HCT116 (cell line): ENCODE measurements around the gene ZCCHC13. TPM values are rescaled to one million over a fixed set of nuclear protein-coding genes. Genes with fewer than 3 reads are reported as not detected.
A peak's percentile ranks its signal among the peaks of the same experiment; 100 is the strongest.

ENCODE experiments used
- ATAC-seq: fragments of 200-7000 bp; cut with Tn5 transposase; 2 replicates; pipeline ENCODE4 v1.9.1; 2020; ENCODE audit warnings: mild to moderate bottlenecking, moderate library complexity
- BruUV-seq: library from RNA; stranded (reverse); fragments of 400-500 nt; replicated peaks from 2 replicates; lab custom pipeline; 2021; lab: Mats Ljungman, UMichigan
- CTCF ChIA-PET: fragments of 300-600 bp; sonication (Branson Sonifier 250); formaldehyde crosslinking; loops from one replicate; lab custom pipeline; 2021; ENCODE audit warnings: antibody characterized with exemption; lab: Charles Lee
- POLR2A ChIA-PET: fragments of 300-600, 350-600 bp; sonication (Branson Sonifier 250); formaldehyde crosslinking; loops from one replicate; lab custom pipeline; 2021; ENCODE audit warnings: antibody characterized with exemption; lab: Charles Lee
- RAD21 ChIA-PET, 2 experiments: fragments of 300-600 bp; sonication (Branson Sonifier 250); formaldehyde crosslinking; loops; one replicate each; lab custom pipeline; 2023; ENCODE audit warnings: low total read pairs in 2 of 2; ENCODE audit not compliant: uncharacterized antibody in 2 of 2, unreplicated experiment in 2 of 2, low non-redundant PET in 1 of 2; lab: Charles Lee
- DNase-seq: peaks from one replicate; pipeline ENCODE4 v3.0.0-alpha.2; 2010; ENCODE audit warnings: low read depth, low spot score
- H2AFZ ChIP-seq: fragments of 200-600 bp; shearing (Covaris generic), sonication (generic); 2 replicates; pipeline ENCODE4 v1.6.1; 2017; ENCODE audit warnings: low read depth, mixed run types, mixed read lengths, antibody characterized with exemption, low read length; ENCODE audit not compliant: poor library complexity, severe bottlenecking
- H3K27ac ChIP-seq: 2 replicates; pipeline ENCODE4 v1.5.1; 2012; ENCODE audit warnings: low read depth, low read length
- H3K27me3 ChIP-seq: fragments of 200-600 bp; sonication (generic); 2 replicates; pipeline ENCODE4 v1.6.1; 2016; ENCODE audit warnings: mixed run types, low read length, mixed read lengths; ENCODE audit not compliant: insufficient read depth
- H3K36me3 ChIP-seq, 2 experiments: fragments of 200-500 bp in 1 of 2; fragments of 200-600 bp in 1 of 2; sonication (Bioruptor generic) in 1 of 2; sonication (generic) in 1 of 2; 2 replicates each; pipeline versions ENCODE4 v1.5.1 to v1.6.1; 2014 to 2016; ENCODE audit warnings: low read length in 2 of 2, inconsistent platforms in 1 of 2, mixed read lengths in 1 of 2, mixed run types in 1 of 2; ENCODE audit not compliant: insufficient read depth in 2 of 2, control insufficient read depth in 1 of 2
- H3K4me1 ChIP-seq, 2 experiments: fragments of 200-600 bp in 1 of 2; sonication (generic) in 1 of 2; 2 replicates each; pipeline versions ENCODE4 v1.5.1 to v1.6.1; 2012 to 2017; ENCODE audit warnings: low read length in 2 of 2, inconsistent platforms in 1 of 2, mild to moderate bottlenecking in 1 of 2, mixed read lengths in 1 of 2, mixed run types in 1 of 2, moderate library complexity in 1 of 2; ENCODE audit not compliant: insufficient read depth in 2 of 2, control insufficient read depth in 1 of 2
- H3K4me2 ChIP-seq: fragments of 200-600 bp; sonication (generic); 2 replicates; pipeline ENCODE4 v1.6.1; 2017; ENCODE audit warnings: mixed run types, low read length, mixed read lengths
- H3K4me3 ChIP-seq, 2 experiments: fragments of 200-600 bp in 1 of 2; sonication (generic) in 1 of 2; replicated peaks in 1 of 2; 2 replicates each; pipeline ENCODE4 v1.5.1; 2011 to 2016; ENCODE audit warnings: low read length in 2 of 2, control low read depth in 1 of 2, low read depth in 1 of 2, mild to moderate bottlenecking in 1 of 2, mixed read lengths in 1 of 2, mixed run types in 1 of 2
- H3K79me2 ChIP-seq: fragments of 200-600 bp; sonication (generic); 2 replicates; pipeline ENCODE4 v1.6.1; 2017; ENCODE audit warnings: mild to moderate bottlenecking, mixed run types, low read length, moderate library complexity, mixed read lengths; ENCODE audit not compliant: insufficient read depth
- H3K9ac ChIP-seq: fragments of 200-600 bp; sonication (generic); 2 replicates; pipeline ENCODE4 v1.6.1; 2016; ENCODE audit warnings: low read length, mixed read lengths
- H3K9me2 ChIP-seq: fragments of 200-600 bp; sonication (generic), shearing (Covaris generic); 2 replicates; pipeline ENCODE4 v1.6.1; 2017; ENCODE audit warnings: mixed run types, mild to moderate bottlenecking, moderate library complexity; ENCODE audit not compliant: insufficient read depth
- H3K9me3 ChIP-seq, 2 experiments: fragments of 200-500 bp in 1 of 2; fragments of 200-600 bp in 1 of 2; sonication (Bioruptor generic) in 1 of 2; sonication (generic) in 1 of 2; 2 replicates each; pipeline ENCODE4 v1.6.1; 2014 to 2017; ENCODE audit warnings: low read length in 2 of 2, mixed read lengths in 2 of 2, inconsistent platforms in 1 of 2, low read depth in 1 of 2, mild to moderate bottlenecking in 1 of 2, mixed run types in 1 of 2, moderate library complexity in 1 of 2; ENCODE audit not compliant: control insufficient read depth in 1 of 2, insufficient read depth in 1 of 2
- H4K20me1 ChIP-seq: fragments of 200-600 bp; sonication (generic), shearing (Covaris generic); 2 replicates; pipeline ENCODE4 v1.6.1; 2017; ENCODE audit warnings: mixed run types, mild to moderate bottlenecking, moderate library complexity; ENCODE audit not compliant: insufficient read depth
- ELF1 ChIP-seq: IDR thresholded peaks from 2 replicates; pipeline ENCODE4 v1.6.1; 2012; ENCODE audit warnings: low read depth, borderline replicate concordance
- EZH2 ChIP-seq: fragments of 200-600 bp; sonication (generic); IDR thresholded peaks from 2 replicates; pipeline ENCODE4 v1.6.1; 2017; ENCODE audit warnings: antibody characterized with exemption, mixed run types
- POLR2A ChIP-seq: IDR thresholded peaks from 2 replicates; pipeline ENCODE4 v1.7.0; 2011; ENCODE audit warnings: borderline replicate concordance; ENCODE audit not compliant: insufficient read depth, insufficient read length; ENCODE audit errors: extremely low read depth
- RAD21 ChIP-seq: IDR thresholded peaks from 2 replicates; pipeline ENCODE4 v1.6.1; 2012; ENCODE audit warnings: low read depth, mild to moderate bottlenecking
- SP1 ChIP-seq: IDR thresholded peaks from 2 replicates; pipeline ENCODE4 v1.6.1; 2012; ENCODE audit warnings: low read depth
- TCF7L2 ChIP-seq: IDR thresholded peaks from 2 replicates; pipeline ENCODE4 v1.7.0; 2011; ENCODE audit warnings: borderline replicate concordance, inconsistent platforms; ENCODE audit not compliant: insufficient read depth, insufficient read length; ENCODE audit errors: extremely low read depth
- ZFX ChIP-seq: fragments of 450-650 bp; IDR thresholded peaks from 2 replicates; pipeline ENCODE4 v1.6.1; 2017
- ZNF274 ChIP-seq: fragments of 200-500 bp; sonication (Bioruptor generic); IDR thresholded peaks from 2 replicates; pipeline ENCODE4 v1.6.1; 2014; ENCODE audit warnings: mild to moderate bottlenecking, low read depth, low read length, inconsistent platforms
- intact Hi-C: fragments of 100-400 bp; cut with micrococcal nuclease; formaldehyde crosslinking; loops from 2 replicates; pipeline ENCODE4 v1.10.0; 2022
- total RNA-seq: library from RNA; stranded (reverse); gene quantifications from one replicate; pipeline ENCODE4 v1.2.1, GENCODE V29; 2021; ENCODE audit not compliant: unreplicated experiment
- TF ChIP-seq, protein P1 (sequence below): IDR thresholded peaks from 2 replicates; pipeline ENCODE4 v1.6.1; 2012; ENCODE audit warnings: low read depth
- TF ChIP-seq, protein P2 (sequence below), 3 experiments: fragments of 200-600 bp in 1 of 3; sonication (generic) in 1 of 3; IDR thresholded peaks in 2 of 3; conservative IDR thresholded peaks in 1 of 3; 2 replicates each; pipeline ENCODE4 v1.5.1; 2012 to 2017; ENCODE audit warnings: low read depth in 2 of 3, low read length in 2 of 3, antibody characterized with exemption in 1 of 3, borderline replicate concordance in 1 of 3, control low read depth in 1 of 3, mild to moderate bottlenecking in 1 of 3, mixed read lengths in 1 of 3, mixed run types in 1 of 3, moderate library complexity in 1 of 3; ENCODE audit not compliant: insufficient read depth in 1 of 3

ZCCHC13 gene
- total RNA-seq, 1 experiment from 2014 or later = not detected

DNA sequence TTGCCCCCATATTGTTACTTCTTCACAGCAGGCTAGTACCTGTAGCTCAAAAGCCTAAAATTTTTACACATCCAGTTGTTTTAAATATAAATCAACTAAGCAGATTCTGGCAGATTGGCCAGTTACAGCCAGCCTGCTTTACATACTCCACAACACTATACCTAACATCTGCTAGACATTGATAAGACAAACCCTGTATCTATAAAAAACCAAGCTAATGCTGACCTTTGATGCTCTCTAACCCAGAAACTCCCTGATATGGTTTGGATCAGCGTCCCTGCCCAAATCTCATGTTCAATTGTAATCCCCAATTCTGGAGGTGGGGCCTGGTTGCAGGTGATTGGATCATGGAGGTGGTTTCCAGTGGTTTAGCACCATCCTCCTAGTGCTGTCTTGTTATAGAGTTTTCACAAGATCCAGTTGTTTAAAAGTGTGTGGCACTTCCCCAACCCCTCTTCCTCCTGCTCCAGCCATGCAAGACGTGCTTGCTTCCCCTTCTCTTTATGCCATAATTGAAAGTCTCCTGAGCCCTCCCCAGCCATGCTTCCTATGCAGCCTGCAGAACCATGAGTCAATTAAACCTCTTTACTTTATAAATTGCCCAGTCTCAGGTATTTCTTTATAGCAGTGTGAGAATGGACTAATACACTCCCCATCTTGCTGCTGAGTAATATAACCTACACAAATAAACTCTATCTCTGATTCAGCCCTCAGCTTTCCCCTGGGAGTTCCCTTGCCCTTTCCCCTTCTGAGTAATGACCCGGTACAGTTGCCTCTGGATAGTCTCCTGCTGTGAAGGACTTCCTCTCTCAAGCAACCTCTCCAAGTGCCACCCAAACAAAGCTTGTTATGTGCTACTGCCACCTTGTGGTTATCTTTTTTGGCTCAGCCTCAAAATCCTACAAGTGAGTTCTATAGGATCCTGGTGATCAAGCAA is 39.6 kb downstream of the ZCCHC13 start:
- no peak for TF ChIP-seq ELF1
- no peak for TF ChIP-seq ZNF274
- no peak for TF ChIP-seq TCF7L2
- no peak; the same call in 1 of the 2 replicates for TF ChIP-seq SP1
- TF ChIP-seq, protein P1, sequence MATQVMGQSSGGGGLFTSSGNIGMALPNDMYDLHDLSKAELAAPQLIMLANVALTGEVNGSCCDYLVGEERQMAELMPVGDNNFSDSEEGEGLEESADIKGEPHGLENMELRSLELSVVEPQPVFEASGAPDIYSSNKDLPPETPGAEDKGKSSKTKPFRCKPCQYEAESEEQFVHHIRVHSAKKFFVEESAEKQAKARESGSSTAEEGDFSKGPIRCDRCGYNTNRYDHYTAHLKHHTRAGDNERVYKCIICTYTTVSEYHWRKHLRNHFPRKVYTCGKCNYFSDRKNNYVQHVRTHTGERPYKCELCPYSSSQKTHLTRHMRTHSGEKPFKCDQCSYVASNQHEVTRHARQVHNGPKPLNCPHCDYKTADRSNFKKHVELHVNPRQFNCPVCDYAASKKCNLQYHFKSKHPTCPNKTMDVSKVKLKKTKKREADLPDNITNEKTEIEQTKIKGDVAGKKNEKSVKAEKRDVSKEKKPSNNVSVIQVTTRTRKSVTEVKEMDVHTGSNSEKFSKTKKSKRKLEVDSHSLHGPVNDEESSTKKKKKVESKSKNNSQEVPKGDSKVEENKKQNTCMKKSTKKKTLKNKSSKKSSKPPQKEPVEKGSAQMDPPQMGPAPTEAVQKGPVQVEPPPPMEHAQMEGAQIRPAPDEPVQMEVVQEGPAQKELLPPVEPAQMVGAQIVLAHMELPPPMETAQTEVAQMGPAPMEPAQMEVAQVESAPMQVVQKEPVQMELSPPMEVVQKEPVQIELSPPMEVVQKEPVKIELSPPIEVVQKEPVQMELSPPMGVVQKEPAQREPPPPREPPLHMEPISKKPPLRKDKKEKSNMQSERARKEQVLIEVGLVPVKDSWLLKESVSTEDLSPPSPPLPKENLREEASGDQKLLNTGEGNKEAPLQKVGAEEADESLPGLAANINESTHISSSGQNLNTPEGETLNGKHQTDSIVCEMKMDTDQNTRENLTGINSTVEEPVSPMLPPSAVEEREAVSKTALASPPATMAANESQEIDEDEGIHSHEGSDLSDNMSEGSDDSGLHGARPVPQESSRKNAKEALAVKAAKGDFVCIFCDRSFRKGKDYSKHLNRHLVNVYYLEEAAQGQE = no peak
- TF ChIP-seq EZH2 = no peak
- no peak for TF ChIP-seq POLR2A
- TF ChIP-seq ZFX = no peak
- TF ChIP-seq, protein P2, sequence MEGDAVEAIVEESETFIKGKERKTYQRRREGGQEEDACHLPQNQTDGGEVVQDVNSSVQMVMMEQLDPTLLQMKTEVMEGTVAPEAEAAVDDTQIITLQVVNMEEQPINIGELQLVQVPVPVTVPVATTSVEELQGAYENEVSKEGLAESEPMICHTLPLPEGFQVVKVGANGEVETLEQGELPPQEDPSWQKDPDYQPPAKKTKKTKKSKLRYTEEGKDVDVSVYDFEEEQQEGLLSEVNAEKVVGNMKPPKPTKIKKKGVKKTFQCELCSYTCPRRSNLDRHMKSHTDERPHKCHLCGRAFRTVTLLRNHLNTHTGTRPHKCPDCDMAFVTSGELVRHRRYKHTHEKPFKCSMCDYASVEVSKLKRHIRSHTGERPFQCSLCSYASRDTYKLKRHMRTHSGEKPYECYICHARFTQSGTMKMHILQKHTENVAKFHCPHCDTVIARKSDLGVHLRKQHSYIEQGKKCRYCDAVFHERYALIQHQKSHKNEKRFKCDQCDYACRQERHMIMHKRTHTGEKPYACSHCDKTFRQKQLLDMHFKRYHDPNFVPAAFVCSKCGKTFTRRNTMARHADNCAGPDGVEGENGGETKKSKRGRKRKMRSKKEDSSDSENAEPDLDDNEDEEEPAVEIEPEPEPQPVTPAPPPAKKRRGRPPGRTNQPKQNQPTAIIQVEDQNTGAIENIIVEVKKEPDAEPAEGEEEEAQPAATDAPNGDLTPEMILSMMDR (IDR thresholded peaks at IDR 0.05 in 2 of 3, conservative IDR thresholded peaks at IDR 0.05 in 1 of 3; ENCODE audit: borderline replicate concordance in 1 of 3, insufficient read depth in 1 of 3, low read depth in 2 of 3, low read length in 2 of 3) = peak; percentile 46 to 60 (median 53); a peak in 5 of 6 replicates
- TF ChIP-seq RAD21 = peak; percentile 77
- Histone ChIP-seq H3K27me3 (no peaks in the 10 kb centered on the region), H3K9me2 (no peaks in the 10 kb centered on the region), H4K20me1 (no peaks in the 10 kb centered on the region), H3K4me2 (peak overlapping the region; percentile 36), H3K4me1 (peaks cover 3 to 8% of the 10 kb centered on the region in 2 experiments; a peak in 1 of 4 replicates), H3K9ac (no peak overlapping the region), H3K9me3 (no peaks in the 10 kb centered on the region), H3K4me3 (no peak overlapping the region), H3K79me2 (no peaks in the 10 kb centered on the region), H2AFZ (peak overlapping the region; percentile 16), H3K36me3 (no peaks in the 10 kb centered on the region), H3K27ac (no peak overlapping the region)
- no TSS peak for BruUV-seq
- ChIA-PET POLR2A (no interaction called here), RAD21 (no interaction called here), CTCF (interaction anchor here (0.7 to 2.3 kb wide), 4 partner anchors 8 to 488 kb away, joined by 3 to 8 read pairs (median 3); no protein-coding TSS in a partner anchor)
- ATAC-seq = peak; percentile 95
- peak; percentile 77 for DNase-seq
- intact Hi-C loops = loop anchor here (1.0 to 10.0 kb wide), 5 partner anchors 99 to 488 kb away; no protein-coding TSS in a partner anchor
